ENCODE measurements around the gene ITPR2. TPM values are rescaled to one million over a fixed set of nuclear protein-coding genes. Genes with fewer than 3 reads are reported as not detected.

ITPR2 gene
- total and polyA plus RNA-seq, 2 of the 13 experiments (the other 11 are each of a cell fraction or from before 2014, with no cell fraction given): 31.9 to 81.9 TPM

DNA sequence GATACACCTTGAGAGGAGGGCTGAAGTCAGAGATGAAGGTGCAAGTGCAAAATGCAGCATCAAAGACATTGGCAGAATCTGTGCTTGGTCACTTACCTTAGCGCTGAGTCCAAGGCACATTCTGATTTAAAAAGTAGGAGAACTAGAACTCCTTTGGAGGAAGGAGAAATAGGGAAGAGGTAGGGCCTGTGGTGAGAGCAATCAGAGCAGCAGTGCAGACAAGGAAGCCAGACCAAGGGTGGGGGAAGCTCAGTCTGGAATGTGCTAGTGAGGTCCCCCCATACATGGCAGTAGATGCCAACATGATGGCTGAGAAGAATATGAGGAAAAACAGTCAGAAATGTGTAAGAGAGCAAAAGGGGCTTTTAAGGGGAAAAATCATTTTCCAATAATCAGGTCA lies 431.1 kb downstream of the ITPR2 start:
- no peaks in the 10 kb centered on the region for H3K9me3 ChIP-seq (ENCODE audit: low read length)
- H3K36me3 ChIP-seq (replicated peaks in 1 of 2; ENCODE audit: control insufficient read depth in 1 of 2, insufficient read depth in 2 of 2, low read length in 2 of 2): peaks cover 16 to 52% of the 10 kb centered on the region in 2 experiments
- H3K27me3 ChIP-seq (ENCODE audit: control insufficient read depth in 1 of 2, insufficient read depth in 2 of 2, low read length in 2 of 2): no peaks in the 10 kb centered on the region
- H4K20me1 ChIP-seq (ENCODE audit: insufficient read depth, low read length): no peaks in the 10 kb centered on the region
- intact Hi-C loops (cut with micrococcal nuclease; ENCODE audit: unreplicated experiment) (loop anchor here (5.0 kb wide), 1 partner anchor 305 kb away; no protein-coding TSS in a partner anchor), in situ Hi-C loops (cut with HindIII; ENCODE audit: extremely low pct_ligation_motif_present, low pct_unique_long_range_greater_than_20kb) (no loop called here)
- whole genome bisulfite sequencing (ENCODE audit: low lambda C conversion rate): 100% methylated on average over 1 of the region's 1 CpG
- H3K9ac ChIP-seq (ENCODE audit: insufficient read depth, low read depth, low read length): no peak overlapping the region
- no peak overlapping the region for H2AFZ ChIP-seq (ENCODE audit: low read length)
- H3K4me1 ChIP-seq (ENCODE audit: insufficient read depth, low read length): no peaks in the 10 kb centered on the region
- no TSS peak for BruUV-seq (replicated peaks)
- H3K27ac ChIP-seq (ENCODE audit: extremely low read length, insufficient read depth, low read length): no peak overlapping the region
- DNase-seq (ENCODE audit: low spot score) (no peak), FAIRE-seq (no peak), ATAC-seq (no peak)
- H3K4me2 ChIP-seq (ENCODE audit: low read depth, low read length): no peak overlapping the region
- no peaks in the 10 kb centered on the region for H3K79me2 ChIP-seq (ENCODE audit: insufficient read depth, low read length)
- peak; percentile 30 for TF ChIP-seq RBM22 (optimal IDR thresholded peaks at IDR 0.05; ENCODE audit: low read length)
- no peak for TF ChIP-seq ZNF670 (CRISPR knock-in tag; IDR thresholded peaks at IDR 0.05; ENCODE audit: borderline replicate concordance)
- no peak for TF ChIP-seq ZNF446 (CRISPR knock-in tag; IDR thresholded peaks at IDR 0.05)
- CTCF ChIA-PET (ENCODE audit: low intra/inter-chr PET ratio, low total read pairs): no interaction called here
- no peak overlapping the region for H3K4me3 ChIP-seq (replicated peaks in 1 of 3; ENCODE audit: insufficient read depth in 1 of 3, low read depth in 2 of 3, low read length in 3 of 3)
- POLR2A ChIA-PET: no interaction called here

DNA sequence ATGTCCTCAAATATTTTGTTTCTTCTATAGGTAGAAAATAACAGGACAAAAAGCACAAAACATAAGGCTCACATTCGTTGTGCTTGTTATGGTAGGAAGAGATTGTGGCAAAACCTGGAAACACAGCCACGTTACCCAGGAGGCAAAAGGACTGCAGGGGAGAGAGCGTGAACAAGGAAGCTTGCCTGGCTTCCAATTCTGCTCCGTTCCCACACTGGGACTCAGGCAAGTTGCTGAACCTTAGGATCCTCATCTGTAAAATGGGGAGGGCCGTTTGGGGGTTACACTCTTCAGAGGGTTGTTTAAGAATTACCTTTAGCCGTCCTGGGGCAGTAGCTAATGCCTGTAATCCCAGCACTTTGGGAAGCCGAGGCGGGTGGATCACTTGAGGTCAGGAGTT lies 432.4 kb downstream of the ITPR2 start:
- Histone ChIP-seq H3K4me2 (ENCODE audit: low read depth, low read length) (no peak overlapping the region), H3K36me3 (replicated peaks in 1 of 2; ENCODE audit: control insufficient read depth in 1 of 2, insufficient read depth in 2 of 2, low read length in 2 of 2) (peaks cover 18 to 60% of the 10 kb centered on the region in 2 experiments), H3K79me2 (ENCODE audit: insufficient read depth, low read length) (no peaks in the 10 kb centered on the region), H4K20me1 (ENCODE audit: insufficient read depth, low read length) (no peaks in the 10 kb centered on the region), H3K9me3 (ENCODE audit: low read length) (no peaks in the 10 kb centered on the region), H3K4me3 (replicated peaks in 1 of 3; ENCODE audit: insufficient read depth in 1 of 3, low read depth in 2 of 3, low read length in 3 of 3) (no peak overlapping the region), H2AFZ (ENCODE audit: low read length) (no peak overlapping the region), H3K27me3 (ENCODE audit: control insufficient read depth in 1 of 2, insufficient read depth in 2 of 2, low read length in 2 of 2) (no peaks in the 10 kb centered on the region), H3K9ac (ENCODE audit: insufficient read depth, low read depth, low read length) (no peak overlapping the region), H3K4me1 (ENCODE audit: insufficient read depth, low read length) (no peaks in the 10 kb centered on the region), H3K27ac (ENCODE audit: extremely low read length, insufficient read depth, low read length) (no peak overlapping the region)
- ATAC-seq: no peak
- POLR2A ChIA-PET: no interaction called here
- intact Hi-C loops (cut with micrococcal nuclease; ENCODE audit: unreplicated experiment) (loop anchor here (5.0 kb wide), 1 partner anchor 303 kb away; no protein-coding TSS in a partner anchor), in situ Hi-C loops (cut with HindIII; ENCODE audit: extremely low pct_ligation_motif_present, low pct_unique_long_range_greater_than_20kb) (no loop called here)
- WGBS (ENCODE audit: low lambda C conversion rate): 98% methylated on average over 8 of the region's 8 CpGs
- TF ChIP-seq, protein P1, sequence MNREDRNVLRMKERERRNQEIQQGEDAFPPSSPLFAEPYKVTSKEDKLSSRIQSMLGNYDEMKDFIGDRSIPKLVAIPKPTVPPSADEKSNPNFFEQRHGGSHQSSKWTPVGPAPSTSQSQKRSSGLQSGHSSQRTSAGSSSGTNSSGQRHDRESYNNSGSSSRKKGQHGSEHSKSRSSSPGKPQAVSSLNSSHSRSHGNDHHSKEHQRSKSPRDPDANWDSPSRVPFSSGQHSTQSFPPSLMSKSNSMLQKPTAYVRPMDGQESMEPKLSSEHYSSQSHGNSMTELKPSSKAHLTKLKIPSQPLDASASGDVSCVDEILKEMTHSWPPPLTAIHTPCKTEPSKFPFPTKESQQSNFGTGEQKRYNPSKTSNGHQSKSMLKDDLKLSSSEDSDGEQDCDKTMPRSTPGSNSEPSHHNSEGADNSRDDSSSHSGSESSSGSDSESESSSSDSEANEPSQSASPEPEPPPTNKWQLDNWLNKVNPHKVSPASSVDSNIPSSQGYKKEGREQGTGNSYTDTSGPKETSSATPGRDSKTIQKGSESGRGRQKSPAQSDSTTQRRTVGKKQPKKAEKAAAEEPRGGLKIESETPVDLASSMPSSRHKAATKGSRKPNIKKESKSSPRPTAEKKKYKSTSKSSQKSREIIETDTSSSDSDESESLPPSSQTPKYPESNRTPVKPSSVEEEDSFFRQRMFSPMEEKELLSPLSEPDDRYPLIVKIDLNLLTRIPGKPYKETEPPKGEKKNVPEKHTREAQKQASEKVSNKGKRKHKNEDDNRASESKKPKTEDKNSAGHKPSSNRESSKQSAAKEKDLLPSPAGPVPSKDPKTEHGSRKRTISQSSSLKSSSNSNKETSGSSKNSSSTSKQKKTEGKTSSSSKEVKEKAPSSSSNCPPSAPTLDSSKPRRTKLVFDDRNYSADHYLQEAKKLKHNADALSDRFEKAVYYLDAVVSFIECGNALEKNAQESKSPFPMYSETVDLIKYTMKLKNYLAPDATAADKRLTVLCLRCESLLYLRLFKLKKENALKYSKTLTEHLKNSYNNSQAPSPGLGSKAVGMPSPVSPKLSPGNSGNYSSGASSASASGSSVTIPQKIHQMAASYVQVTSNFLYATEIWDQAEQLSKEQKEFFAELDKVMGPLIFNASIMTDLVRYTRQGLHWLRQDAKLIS (CRISPR knock-in tag; IDR thresholded peaks at IDR 0.05): no peak
- TF ChIP-seq, protein P2, sequence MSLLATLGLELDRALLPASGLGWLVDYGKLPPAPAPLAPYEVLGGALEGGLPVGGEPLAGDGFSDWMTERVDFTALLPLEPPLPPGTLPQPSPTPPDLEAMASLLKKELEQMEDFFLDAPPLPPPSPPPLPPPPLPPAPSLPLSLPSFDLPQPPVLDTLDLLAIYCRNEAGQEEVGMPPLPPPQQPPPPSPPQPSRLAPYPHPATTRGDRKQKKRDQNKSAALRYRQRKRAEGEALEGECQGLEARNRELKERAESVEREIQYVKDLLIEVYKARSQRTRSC (CRISPR knock-in tag; IDR thresholded peaks at IDR 0.05; ENCODE audit: low read depth): no peak
- TF ChIP-seq, protein P3, sequence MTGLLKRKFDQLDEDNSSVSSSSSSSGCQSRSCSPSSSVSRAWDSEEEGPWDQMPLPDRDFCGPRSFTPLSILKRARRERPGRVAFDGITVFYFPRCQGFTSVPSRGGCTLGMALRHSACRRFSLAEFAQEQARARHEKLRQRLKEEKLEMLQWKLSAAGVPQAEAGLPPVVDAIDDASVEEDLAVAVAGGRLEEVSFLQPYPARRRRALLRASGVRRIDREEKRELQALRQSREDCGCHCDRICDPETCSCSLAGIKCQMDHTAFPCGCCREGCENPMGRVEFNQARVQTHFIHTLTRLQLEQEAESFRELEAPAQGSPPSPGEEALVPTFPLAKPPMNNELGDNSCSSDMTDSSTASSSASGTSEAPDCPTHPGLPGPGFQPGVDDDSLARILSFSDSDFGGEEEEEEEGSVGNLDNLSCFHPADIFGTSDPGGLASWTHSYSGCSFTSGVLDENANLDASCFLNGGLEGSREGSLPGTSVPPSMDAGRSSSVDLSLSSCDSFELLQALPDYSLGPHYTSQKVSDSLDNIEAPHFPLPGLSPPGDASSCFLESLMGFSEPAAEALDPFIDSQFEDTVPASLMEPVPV (CRISPR knock-in tag; IDR thresholded peaks at IDR 0.05): no peak
- TF ChIP-seq, protein P4, sequence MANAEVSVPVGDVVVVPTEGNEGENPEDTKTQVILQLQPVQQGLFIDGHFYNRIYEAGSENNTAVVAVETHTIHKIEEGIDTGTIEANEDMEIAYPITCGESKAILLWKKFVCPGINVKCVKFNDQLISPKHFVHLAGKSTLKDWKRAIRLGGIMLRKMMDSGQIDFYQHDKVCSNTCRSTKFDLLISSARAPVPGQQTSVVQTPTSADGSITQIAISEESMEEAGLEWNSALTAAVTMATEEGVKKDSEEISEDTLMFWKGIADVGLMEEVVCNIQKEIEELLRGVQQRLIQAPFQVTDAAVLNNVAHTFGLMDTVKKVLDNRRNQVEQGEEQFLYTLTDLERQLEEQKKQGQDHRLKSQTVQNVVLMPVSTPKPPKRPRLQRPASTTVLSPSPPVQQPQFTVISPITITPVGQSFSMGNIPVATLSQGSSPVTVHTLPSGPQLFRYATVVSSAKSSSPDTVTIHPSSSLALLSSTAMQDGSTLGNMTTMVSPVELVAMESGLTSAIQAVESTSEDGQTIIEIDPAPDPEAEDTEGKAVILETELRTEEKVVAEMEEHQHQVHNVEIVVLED (CRISPR knock-in tag; IDR thresholded peaks at IDR 0.05; ENCODE audit: borderline replicate concordance): no peak
- TF ChIP-seq, protein P5, sequence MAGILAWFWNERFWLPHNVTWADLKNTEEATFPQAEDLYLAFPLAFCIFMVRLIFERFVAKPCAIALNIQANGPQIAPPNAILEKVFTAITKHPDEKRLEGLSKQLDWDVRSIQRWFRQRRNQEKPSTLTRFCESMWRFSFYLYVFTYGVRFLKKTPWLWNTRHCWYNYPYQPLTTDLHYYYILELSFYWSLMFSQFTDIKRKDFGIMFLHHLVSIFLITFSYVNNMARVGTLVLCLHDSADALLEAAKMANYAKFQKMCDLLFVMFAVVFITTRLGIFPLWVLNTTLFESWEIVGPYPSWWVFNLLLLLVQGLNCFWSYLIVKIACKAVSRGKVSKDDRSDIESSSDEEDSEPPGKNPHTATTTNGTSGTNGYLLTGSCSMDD (CRISPR knock-in tag; IDR thresholded peaks at IDR 0.05): no peak
- peak; percentile 62 for TF ChIP-seq RBM22 (optimal IDR thresholded peaks at IDR 0.05; ENCODE audit: low read length)
- no peak for TF ChIP-seq KMT2A (CRISPR knock-in tag; IDR thresholded peaks at IDR 0.05)
- CTCF ChIA-PET (ENCODE audit: low intra/inter-chr PET ratio, low total read pairs): no interaction called here
- no peak for FAIRE-seq
- no TSS peak for BruUV-seq (replicated peaks)
- no peak for DNase-seq (ENCODE audit: low spot score)
